KMS-11 (cell line): Measurements from ENCODE around the gene KCTD16.

Source experiments
- H2AFZ ChIP-seq: fragments of 200-600 bp; sonication (generic); 2 replicates; pipeline ENCODE4 v1.6.1; 2016; ENCODE audit warnings: antibody characterized with exemption, mixed run types, low read depth
- H3K27ac ChIP-seq: fragments of 200-600 bp; sonication (generic); 2 replicates; pipeline ENCODE4 v1.6.1; 2016; ENCODE audit warnings: mild to moderate bottlenecking, mixed run types
- H3K27me3 ChIP-seq: fragments of 200-600 bp; sonication (generic); 2 replicates; pipeline ENCODE4 v1.6.1; 2017; ENCODE audit warnings: mild to moderate bottlenecking, low read depth, mixed run types, moderate library complexity; ENCODE audit not compliant: insufficient read depth
- H3K36me3 ChIP-seq: fragments of 200-600 bp; sonication (generic); 2 replicates; pipeline ENCODE4 v1.6.1; 2017; ENCODE audit warnings: mild to moderate bottlenecking, mixed run types; ENCODE audit not compliant: insufficient read depth
- H3K4me1 ChIP-seq: fragments of 200-600 bp; sonication (generic); 2 replicates; pipeline ENCODE4 v1.6.1; 2016; ENCODE audit warnings: mild to moderate bottlenecking, low read depth, mixed run types; ENCODE audit not compliant: poor library complexity, severe bottlenecking
- H3K4me2 ChIP-seq: fragments of 200-600 bp; sonication (generic); 2 replicates; pipeline ENCODE4 v1.7.0; 2016; ENCODE audit warnings: mild to moderate bottlenecking, mixed run types
- H3K4me3 ChIP-seq: fragments of 200-600 bp; sonication (generic); IDR thresholded peaks from 2 replicates; pipeline ENCODE4 v1.6.1; 2017; ENCODE audit warnings: low read depth, low read length, mixed read lengths; ENCODE audit not compliant: insufficient read depth
- H3K79me2 ChIP-seq: fragments of 200-600 bp; sonication (generic); 2 replicates; pipeline ENCODE4 v1.6.1; 2016; ENCODE audit warnings: low read depth, mixed run types; ENCODE audit not compliant: insufficient read depth
- H3K9ac ChIP-seq: fragments of 200-600 bp; sonication (generic); 2 replicates; pipeline ENCODE4 v1.6.1; 2016; ENCODE audit warnings: mild to moderate bottlenecking, mixed run types
- H4K20me1 ChIP-seq: fragments of 200-600 bp; sonication (generic); 2 replicates; pipeline ENCODE4 v1.6.1; 2016; ENCODE audit warnings: mild to moderate bottlenecking, mixed run types; ENCODE audit not compliant: insufficient read depth
- CTCF ChIP-seq: fragments of 200-600 bp; sonication (generic); conservative IDR thresholded peaks from 2 replicates; pipeline ENCODE4 v1.6.1; 2017; ENCODE audit warnings: low read depth, mild to moderate bottlenecking, antibody characterized with exemption, low read length, moderate library complexity, mixed read lengths

Gene KCTD16

GRCh38 chr5:144143625-144144024 is 27.0 kb upstream of the KCTD16 start:
- TF ChIP-seq CTCF, result no peak
- Histone ChIP-seq H3K4me2 (no peak overlapping the region), H4K20me1 (no peaks in the 10 kb centered on the region), H3K79me2 (no peaks in the 10 kb centered on the region), H3K9ac (no peak overlapping the region), H2AFZ (no peak overlapping the region), H3K4me3 (no peak overlapping the region), H3K27me3 (no peaks in the 10 kb centered on the region), H3K36me3 (no peaks in the 10 kb centered on the region), H3K27ac (no peak overlapping the region), H3K4me1 (peaks cover 17% of the 10 kb centered on the region)

DNA sequence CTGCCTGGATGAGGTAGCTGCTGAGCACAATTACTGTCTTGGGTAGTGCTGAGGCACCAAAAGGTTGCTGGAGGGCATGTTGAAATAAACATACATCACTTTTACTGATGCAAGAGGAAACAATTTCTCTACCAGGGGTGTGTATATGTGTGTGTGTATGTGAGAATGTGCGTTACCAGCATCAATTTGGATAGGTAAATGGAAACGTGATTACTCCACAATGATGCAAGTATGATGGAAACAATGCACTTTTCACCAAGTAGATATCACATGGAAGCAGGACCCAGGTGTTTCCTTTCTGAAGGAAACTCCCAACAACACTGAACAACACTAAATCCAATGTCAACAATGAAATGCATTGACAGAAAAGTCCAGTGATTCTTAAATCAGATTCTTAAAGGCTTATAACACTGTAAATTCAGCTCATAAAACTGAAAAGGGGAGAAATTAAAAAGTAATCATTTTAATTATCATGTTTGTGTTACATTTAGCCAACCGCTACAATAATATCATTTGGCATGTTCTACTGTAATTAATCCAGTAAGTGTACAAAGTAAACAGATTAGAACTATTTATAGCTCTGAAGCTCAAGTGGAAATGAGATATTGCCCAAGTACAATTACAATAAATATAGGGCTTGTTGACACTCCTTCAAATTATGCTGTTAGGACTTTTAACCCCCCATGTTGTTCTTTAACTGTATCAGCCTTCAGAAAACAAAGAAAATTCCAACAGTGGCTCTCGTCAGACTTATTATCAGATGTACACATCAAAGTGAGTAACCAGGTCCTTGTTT is 25.5 kb upstream of the KCTD16 start:
- Histone ChIP-seq H3K4me1 (peaks cover 17% of the 10 kb centered on the region), H2AFZ (no peak overlapping the region), H3K4me3 (no peak overlapping the region), H3K79me2 (no peaks in the 10 kb centered on the region), H4K20me1 (no peaks in the 10 kb centered on the region), H3K4me2 (no peak overlapping the region), H3K27ac (no peak overlapping the region), H3K9ac (no peak overlapping the region), H3K27me3 (no peaks in the 10 kb centered on the region), H3K36me3 (no peaks in the 10 kb centered on the region)
- TF ChIP-seq CTCF, result no peak

GRCh38 chr5:144151026-144151425 is 19.6 kb upstream of the KCTD16 start:
- H2AFZ ChIP-seq, result no peak overlapping the region
- no peaks in the 10 kb centered on the region for H4K20me1 ChIP-seq
- H3K27ac ChIP-seq, result no peak overlapping the region
- TF ChIP-seq CTCF, result no peak
- no peaks in the 10 kb centered on the region for H3K27me3 ChIP-seq
- H3K9ac ChIP-seq, result no peak overlapping the region
- no peak overlapping the region for H3K4me3 ChIP-seq
- H3K36me3 ChIP-seq, result no peaks in the 10 kb centered on the region
- H3K4me2 ChIP-seq, result no peak overlapping the region
- no peaks in the 10 kb centered on the region for H3K79me2 ChIP-seq
- no peaks in the 10 kb centered on the region for H3K4me1 ChIP-seq

DNA sequence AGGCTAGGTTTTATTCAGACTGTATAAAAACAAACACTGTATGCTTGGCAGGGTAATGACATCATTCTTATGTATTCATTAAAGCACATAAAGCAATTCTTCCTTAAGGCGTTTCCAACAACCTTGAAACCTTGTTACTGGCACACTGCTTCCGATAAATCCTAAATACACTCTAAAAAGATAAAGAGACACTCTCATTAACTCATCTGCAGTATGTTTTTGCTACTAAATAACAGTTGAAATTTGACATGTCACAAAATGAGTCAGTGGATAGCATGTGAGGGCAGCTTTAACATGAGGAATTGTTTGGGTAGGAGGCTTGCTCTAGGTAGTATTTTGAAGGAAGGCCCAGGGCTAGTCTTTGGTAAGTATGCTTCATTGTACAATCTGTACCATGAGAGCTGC is 13.9 kb upstream of the KCTD16 start:
- no peaks in the 10 kb centered on the region for H4K20me1 ChIP-seq
- no peak overlapping the region for H3K4me3 ChIP-seq
- no peaks in the 10 kb centered on the region for H3K4me1 ChIP-seq
- TF ChIP-seq CTCF, result no peak
- no peak overlapping the region for H3K27ac ChIP-seq
- no peaks in the 10 kb centered on the region for H3K27me3 ChIP-seq
- peaks cover 3% of the 10 kb centered on the region for H3K36me3 ChIP-seq
- H3K9ac ChIP-seq, result no peak overlapping the region
- H3K4me2 ChIP-seq, result no peak overlapping the region
- H2AFZ ChIP-seq, result no peak overlapping the region
- no peaks in the 10 kb centered on the region for H3K79me2 ChIP-seq
